ENCODE measurements around the gene HRH3.

Gene HRH3

GRCh38 chr20:62243906-62244515 lies 23.9 kb upstream of the HRH3 start:
- DNase-seq = no peak

DNA sequence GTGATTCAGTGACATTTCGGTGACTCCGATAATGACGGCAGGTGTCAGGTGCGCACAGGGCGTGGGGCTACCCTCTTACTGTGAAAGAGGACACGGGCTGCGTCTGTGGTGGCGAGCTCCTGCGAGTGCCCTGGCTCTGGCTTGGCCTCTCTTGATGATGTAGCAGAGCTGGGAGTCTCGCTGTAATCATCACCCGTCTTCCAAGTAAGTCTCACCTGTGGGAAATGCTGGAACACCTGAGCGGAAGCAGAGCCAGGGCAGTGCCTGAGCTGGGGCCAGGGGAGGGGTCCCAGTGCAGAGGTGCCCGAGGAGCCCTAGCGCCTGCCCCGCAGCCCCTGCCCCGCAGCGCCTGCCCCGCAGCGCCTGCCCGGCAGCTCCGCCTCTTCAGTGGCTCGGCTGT lies 23.0 kb upstream of the HRH3 start:
- DNase-seq = no peak

- DNase-seq = no peak
Observed at GRCh38 chr20:62242176-62242575, 22.1 kb upstream of the HRH3 start.

DNA sequence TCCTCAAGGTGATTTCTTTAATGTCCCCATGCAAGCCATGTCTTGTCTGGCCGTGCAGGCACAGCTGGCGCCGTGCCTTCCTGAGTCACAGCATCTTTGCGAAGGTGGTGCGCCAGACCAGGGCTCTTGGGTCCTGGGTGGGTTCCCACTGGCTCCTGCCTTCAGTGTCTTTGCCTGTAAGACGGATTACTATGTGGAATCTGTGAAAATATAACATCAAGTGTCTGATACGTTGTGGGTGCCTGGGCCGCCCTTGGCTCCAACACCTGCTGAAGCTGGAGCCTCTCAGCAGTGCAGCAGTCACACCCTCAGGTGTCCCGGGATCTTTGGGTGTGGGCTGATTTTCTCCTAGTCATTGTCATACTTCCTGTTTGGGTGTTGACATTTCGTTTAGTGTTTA lies 21.4 kb upstream of the HRH3 start:
- no peak for DNase-seq

- DNase-seq = no peak
Observed at GRCh38 chr20:62240020-62240685, 20.1 kb upstream of the HRH3 start.

GRCh38 chr20:62239278-62239879 lies 19.3 kb upstream of the HRH3 start:
- no peak for DNase-seq

DNA sequence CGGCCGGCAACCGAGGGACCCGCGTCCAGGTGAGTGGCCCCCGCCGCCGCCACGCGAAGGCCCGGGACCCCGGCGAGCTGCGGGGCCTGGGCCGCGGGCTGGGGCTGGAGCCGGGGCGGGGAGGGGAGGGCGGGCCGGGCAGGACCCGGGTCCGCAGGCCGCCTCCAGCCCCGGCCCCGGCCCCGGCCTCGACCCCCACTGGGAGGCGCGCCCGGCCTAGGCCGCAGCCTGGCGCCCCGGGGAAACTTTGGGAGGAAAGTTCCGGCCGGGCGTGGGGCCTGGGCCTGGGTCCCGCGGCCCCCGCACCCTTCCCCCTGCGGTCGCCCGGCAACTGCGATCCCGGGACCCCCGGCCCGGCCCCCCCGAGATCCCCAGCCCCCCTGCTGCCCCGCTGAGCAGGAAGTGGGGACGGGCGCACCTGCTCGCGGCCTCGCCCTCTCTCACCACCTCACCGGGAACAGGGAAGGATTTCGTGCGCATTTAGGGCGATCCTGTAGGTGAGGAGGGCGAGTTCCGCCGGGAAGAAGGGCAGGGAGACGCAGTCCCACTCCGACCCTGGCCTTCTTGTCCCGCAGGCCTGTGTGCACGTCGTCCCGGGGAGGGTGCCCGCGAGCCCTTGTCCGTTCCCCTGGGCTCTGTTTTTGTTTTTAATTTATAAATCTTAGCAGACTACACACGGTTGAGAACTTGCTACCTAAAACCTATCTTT lies 18.6 kb upstream of the HRH3 start:
- DNase-seq = no peak

DNA sequence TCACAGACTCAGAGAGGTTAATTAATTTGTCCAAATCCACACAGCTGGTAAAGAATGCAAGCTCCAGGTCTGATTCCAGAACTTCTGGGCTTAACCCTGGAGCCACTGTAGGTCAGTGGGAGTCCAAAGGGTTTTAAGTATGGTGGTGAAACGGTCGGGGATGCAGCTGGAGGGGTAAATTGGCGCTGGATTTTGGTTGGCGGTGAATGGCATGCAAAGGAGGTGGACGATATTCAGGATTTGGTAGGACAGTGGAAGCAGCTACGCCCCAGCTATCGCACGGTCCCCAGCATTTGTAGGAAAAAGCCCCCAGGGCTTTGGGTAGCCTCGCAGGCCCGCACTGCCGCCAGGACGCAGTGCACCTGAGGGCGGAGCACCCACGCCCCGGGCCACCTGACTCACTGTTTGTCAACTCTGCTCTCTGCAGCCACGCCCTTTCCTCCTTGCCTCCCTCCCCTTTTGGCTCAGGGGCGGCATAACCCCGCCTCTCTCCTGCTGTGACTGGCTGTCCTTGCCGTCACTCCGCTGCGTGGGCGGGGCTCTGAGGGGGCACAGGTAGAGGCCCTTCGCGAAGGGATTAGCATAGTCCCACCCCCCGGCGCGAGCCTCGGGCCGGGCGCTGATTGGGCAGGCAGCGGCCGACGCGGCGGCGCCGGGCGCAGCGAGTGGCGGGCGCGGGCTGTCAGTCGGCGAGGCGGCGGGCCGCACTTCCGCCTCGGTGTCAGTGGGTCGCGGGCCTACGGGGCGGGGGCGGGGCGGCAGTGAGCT lies 17.9 kb upstream of the HRH3 start, which contains the start of gene OSBPL2:
TSS of gene OSBPL2 (plus strand) at position 721 of the 768 bp plus-strand sequence. CDS start 17,664 bp downstream, outside the sequence.
- DNase-seq = peak; percentile 100

DNA sequence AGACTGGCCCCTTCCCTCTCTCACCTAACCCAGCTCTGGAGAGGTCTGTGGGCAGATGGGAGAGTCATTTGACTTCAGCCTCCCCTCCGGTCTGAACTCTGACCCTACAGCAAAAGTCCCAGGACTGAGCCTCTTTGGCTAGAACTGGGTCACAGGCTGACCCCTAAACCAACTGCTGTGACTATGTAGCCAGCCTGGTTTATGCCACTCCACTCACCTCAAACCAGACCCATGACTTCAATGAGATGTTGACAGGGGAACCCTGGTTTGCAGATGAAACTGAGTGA lies 17.4 kb upstream of the HRH3 start:
- no peak for DNase-seq

DNA sequence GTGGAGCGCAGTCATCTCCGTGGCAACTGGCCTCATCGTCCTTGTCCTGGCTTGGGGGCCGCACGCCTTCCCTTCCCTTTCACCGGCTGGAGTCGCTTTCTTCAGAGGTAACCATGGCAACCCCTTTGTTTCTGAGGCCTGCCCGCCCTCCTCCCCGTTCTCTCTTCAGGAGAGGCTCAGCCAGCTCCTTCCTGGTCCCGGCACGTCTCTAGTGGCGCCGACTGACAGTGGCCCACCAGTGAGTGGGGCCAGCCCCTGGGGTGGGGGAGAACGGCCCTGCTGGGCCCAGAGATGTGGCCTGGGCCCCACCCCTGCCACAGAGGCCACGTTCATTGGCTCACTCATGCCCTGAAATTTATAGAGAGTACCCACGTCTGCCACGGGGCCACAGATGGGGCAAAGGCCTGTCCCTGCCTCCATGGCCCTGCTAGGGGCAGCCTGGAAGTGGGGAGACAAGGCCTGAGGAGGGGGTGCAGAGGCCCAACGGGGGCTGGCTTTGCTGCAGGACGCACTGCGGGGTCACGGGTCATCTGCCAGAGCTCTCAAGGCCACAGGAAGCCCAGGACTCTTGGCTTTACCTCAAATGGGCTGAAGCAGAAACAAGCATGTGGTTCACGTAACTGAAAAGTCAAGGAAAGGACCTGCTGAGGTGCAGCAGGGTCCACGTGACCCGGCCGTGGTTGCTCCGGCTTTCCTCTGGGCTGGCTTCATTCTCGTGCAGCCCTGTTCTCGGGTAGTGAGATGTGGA lies 16.9 kb upstream of the HRH3 start:
- no peak for DNase-seq

- no peak for DNase-seq
Observed at GRCh38 chr20:62236200-62236599, 16.1 kb upstream of the HRH3 start.

DNA sequence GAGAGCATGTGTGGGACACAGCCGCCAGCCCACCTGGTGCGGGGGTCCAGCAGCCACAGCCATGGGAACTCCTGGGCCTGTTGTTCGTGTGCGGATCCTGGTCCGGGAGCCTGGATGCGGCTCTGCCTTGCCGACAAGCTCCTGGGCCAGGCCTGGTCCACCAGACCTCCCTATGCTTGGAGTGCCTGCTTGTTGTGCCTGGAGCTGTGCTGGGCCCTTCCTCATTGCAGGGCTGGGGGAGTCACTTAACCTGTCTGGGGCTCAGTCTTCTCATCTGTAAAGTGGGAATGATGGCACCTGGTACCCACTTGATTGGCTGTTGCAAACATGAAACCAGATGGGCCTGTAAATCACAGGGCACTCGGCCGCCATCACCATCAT lies 15.7 kb upstream of the HRH3 start:
- DNase-seq = no peak

DNA sequence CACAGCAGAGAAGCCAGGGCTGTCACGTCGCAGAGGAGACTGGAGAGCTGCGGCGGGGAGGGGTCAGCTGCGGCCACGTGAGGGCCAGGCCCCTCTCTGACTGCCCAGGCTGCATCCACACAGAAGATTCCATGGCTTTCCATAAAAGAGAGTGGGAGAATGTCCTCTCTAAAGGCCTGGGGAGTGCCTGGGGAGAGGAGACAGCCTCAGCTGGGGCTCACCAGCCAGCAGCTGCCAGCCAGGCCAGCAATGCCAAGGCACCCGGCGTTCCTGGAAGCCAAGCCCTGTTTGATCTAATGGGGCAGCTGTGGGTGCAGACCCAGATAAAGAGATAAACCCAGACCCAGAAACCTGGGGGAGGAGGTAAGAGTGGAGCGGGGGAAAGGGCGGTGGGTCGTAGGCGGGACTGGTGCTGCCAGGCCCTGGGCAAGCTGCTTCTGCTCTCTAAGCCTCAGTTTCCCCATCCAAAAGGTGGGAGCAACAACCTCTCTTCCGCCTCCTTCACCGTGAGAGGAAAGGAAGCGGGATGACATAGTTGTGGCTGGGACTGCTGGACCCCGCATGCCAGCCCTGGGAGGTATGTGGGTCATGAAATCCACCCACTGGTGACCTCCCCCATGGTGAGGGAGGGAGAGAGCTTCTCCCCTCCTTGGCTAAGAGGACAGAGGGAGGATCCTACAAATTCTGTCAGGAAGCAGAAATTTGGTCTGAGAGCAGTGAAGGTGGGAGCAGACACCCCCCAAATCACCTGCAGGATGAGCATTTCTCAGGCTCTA lies 15.1 kb upstream of the HRH3 start:
- no peak for DNase-seq

- no peak for DNase-seq
Observed at GRCh38 chr20:62234339-62234738, 14.3 kb upstream of the HRH3 start.

DNA sequence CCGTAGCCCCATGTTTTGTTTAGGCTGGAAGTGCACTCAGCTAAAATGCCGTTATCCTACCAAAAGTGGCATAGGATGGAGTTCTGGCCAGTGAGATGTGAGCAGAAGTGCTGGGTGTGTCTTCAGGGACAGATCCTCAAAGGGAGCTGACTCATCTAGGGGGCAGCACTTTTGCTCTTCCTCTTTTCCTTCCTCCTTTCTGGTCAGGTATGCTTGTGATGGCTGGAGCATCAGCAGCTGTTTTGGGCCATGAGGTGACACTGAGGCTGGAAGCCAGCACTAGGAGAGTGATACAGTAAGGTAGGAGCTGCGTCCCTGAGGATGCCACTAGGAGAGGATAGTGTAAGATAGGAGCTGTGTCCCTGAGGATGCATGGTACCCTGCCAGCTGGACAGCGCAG lies 13.6 kb upstream of the HRH3 start:
- DNase-seq = no peak

DNA sequence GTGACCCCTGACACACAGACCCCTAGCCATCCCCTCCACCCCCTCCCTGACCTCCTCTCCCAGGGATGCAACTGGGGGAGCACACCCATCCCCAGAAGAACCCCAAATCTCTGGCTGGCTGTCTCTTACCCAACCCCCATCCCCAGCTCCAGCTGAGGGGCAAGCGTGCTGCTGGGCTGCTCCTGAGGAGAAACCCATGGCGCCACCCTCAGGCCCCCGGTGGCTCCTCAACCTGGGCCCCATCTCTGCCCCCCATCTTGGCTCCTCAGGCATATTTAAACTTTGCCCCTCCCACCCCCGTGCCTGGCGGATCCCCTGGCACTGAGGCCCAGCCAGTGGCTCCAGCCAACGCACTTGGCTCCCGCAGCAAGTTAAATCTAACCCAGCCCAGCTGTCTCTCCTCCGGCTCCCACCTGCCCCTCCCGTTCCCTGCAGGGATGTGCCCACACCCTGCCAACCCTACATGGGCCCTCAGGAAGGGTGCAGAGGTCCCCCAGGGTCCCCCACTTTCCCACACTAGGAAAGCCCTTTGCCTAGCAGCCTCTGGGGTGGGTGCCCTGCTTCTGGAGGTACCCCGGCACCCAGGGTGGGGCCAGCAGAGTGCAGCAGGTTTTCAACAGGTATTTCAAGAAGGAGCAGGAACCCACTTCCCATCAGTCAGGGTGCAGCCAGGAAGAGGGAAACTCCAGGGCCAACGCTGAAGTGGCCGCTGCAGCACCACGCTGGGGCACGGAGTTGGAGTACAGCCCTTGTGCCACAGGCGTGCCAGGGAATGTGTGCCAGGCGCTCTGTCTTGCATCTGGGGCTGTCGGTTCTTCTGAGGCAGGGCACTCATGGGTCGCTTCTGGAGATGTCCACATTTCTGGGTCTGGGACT lies 12.9 kb upstream of the HRH3 start:
- DNase-seq = no peak

DNA sequence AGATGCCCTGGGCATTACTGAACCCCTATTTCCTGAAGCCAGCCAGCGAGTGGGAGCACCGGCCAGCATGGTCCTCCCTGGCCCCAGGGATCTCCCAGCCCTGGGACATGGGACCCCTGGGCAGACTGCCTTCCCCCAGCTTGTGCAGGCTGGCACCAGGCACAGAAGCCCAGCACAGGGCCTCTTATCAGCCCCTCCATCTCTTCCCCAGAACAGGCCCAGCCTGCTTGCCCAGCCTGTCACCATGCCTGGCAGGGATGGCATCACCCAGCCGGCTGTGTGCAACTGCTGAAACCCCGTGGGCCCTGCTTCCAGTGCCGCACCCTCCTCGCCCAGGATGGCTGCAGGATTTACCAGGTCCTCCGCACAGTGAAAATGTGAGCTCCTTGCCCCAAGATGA lies 12.1 kb upstream of the HRH3 start:
- no peak for DNase-seq

DNA sequence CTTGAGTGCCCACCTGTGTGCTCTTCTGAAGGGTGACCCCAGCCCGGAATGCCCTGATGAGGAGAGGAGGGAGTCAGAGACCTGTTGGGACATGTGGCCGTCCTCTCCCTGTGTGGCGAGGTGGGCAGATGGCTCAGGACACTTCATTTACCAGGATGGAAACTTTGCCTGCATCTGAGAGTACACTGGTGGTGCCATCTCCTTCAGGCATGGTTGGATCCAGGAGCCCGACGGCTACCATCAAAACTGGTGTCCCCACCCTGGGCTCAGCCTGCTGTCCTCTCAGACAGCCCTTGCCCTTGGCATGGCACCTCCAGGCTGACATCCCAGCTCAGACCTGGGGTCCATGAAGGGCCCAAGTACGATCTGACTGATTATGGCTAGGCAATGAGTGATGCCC lies 11.2 kb upstream of the HRH3 start:
- no peak for DNase-seq

DNA sequence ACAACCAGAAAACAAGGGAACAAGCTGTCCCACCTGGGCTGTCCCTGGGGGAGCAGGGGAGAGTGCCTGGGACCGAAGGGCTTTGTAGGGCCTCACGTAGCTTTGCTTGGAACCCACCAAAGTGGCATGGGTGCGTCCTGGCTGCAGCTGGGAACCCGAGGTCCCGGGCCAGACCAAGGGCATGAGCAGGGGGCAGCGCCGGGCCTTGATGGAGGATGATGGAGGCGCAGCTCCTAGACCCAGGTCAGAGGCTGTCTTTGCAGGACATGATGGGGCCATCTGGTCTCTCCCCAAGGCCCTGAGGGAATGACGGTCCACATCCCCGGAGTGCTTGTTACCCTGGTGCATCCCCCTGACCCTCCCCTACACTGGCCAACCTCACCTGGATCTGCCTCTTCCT lies 10.6 kb upstream of the HRH3 start:
- no peak for DNase-seq

DNA sequence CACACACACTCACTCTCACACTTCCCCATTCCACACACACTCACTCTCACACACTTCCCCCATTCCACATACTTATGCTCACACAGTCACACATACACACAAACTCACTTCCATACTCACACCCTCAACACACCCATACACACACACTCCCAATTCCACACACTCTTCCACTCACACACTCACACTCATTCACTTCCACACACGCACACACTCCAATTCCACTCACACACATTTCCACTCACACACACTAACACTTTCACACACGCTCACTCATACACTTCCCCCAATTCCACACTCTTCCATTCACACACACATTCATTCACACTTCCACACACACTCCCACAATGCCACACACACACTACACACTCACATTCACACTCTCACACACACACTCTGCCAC lies 10.2 kb upstream of the HRH3 start:
- DNase-seq = no peak

DNA sequence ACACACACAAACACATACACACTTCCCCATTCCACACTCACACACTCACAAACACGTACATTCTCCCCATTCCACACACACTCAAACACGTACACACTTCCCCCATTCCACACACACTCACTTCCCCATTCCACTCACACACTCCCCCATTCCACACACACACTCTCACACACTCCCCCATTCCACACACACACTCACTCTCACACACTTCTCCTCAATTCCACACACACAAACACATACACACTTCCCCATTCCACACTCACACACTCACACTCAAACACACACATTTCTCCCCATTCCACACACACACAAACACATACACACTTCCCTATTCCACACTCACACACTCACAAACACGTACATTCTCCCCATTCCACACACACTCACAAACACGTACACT lies 9.6 kb upstream of the HRH3 start:
- no peak for DNase-seq
